Osteoblast (primary cell): ENCODE results near the gene RFTN1. TPM values are rescaled to one million over a fixed set of nuclear protein-coding genes. Genes with fewer than 3 reads are reported as not detected.

Experiments used
- DNase-seq: peaks from one replicate; pipeline ENCODE4 v3.0.0; 2011; ENCODE audit warnings: low spot score, mixed read lengths; ENCODE audit not compliant: insufficient read length; ENCODE audit errors: missing footprints
- H2AFZ ChIP-seq: 2 replicates; pipeline ENCODE4 v1.6.0; 2011; ENCODE audit warnings: mild to moderate bottlenecking, low read length
- H3K27ac ChIP-seq: 2 replicates; pipeline ENCODE4 v1.5.1; 2011; ENCODE audit warnings: mild to moderate bottlenecking, low read depth, low read length, moderate library complexity
- H3K27me3 ChIP-seq: 2 replicates; pipeline ENCODE4 v1.6.0; 2012; ENCODE audit warnings: mild to moderate bottlenecking, control low read depth, inconsistent platforms, low read length, moderate library complexity; ENCODE audit not compliant: insufficient read depth
- H3K36me3 ChIP-seq: 2 replicates; pipeline ENCODE4 v1.5.1; 2011; ENCODE audit warnings: mild to moderate bottlenecking, low read length, control low read depth, moderate library complexity; ENCODE audit not compliant: insufficient read depth
- H3K4me1 ChIP-seq: 2 replicates; pipeline ENCODE4 v1.5.1; 2011; ENCODE audit warnings: mild to moderate bottlenecking, low read length, control low read depth, moderate library complexity; ENCODE audit not compliant: insufficient read depth
- H3K4me2 ChIP-seq: 2 replicates; pipeline ENCODE4 v1.6.0; 2011; ENCODE audit warnings: mild to moderate bottlenecking, low read length; ENCODE audit not compliant: insufficient read depth
- H3K4me3 ChIP-seq: fragments of 200-600 bp; sonication (generic); 3 replicates; pipeline ENCODE4 v1.5.1; 2012; ENCODE audit warnings: mild to moderate bottlenecking, low read length, inconsistent platforms; ENCODE audit not compliant: insufficient read depth
- H3K79me2 ChIP-seq: 2 replicates; pipeline ENCODE4 v1.6.0; 2012; ENCODE audit warnings: mild to moderate bottlenecking, low read length, control low read depth, inconsistent platforms; ENCODE audit not compliant: insufficient read depth
- H3K9me3 ChIP-seq: 2 replicates; pipeline ENCODE4 v1.5.1; 2011; ENCODE audit warnings: low read depth, low read length, control low read depth
- H4K20me1 ChIP-seq: 2 replicates; pipeline ENCODE4 v1.6.0; 2012; ENCODE audit warnings: mild to moderate bottlenecking, low read length, control low read depth; ENCODE audit not compliant: insufficient read depth
- total RNA-seq: library from RNA; depleted of rRNA; stranded (reverse); fragments of >200 nt; gene quantifications from 2 replicates; pipeline ENCODE4 v1.2.3, GENCODE V29; 2012
- TF ChIP-seq, protein P1 (sequence below): IDR thresholded peaks from 2 replicates; pipeline ENCODE4 v1.5.1; 2011; ENCODE audit warnings: mild to moderate bottlenecking, low read depth, low read length, moderate library complexity; ENCODE audit errors: extremely low read depth

Gene RFTN1
- total RNA-seq, 1 donor, result 99.2 TPM

DNA sequence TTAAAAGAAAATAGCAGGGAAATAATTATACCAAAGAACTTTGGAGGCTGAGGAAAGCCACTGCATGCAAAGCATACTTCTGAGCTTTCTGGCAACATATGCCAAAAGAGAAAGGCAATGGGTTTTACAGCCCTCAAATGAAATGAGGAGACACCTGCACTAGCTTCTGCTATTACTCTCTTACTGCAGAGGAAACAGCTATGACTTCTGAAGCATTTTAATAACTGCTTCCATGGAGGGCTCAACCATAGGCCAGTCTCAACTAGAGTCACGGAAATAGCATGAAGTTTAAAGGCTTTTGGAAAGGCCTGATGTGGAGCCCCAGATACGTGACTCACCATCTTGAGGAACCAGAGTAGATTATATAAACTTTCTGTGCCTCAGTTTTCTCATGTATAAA, 133.7 kb downstream of the RFTN1 start:
- Histone ChIP-seq H3K4me3 (no peak overlapping the region), H3K4me1 (peaks cover 8% of the 10 kb centered on the region), H3K4me2 (no peak overlapping the region), H3K36me3 (peaks cover 25% of the 10 kb centered on the region), H3K9me3 (no peaks in the 10 kb centered on the region), H2AFZ (no peak overlapping the region), H3K79me2 (peaks cover 15% of the 10 kb centered on the region), H3K27ac (no peak overlapping the region), H4K20me1 (peaks cover 16% of the 10 kb centered on the region), H3K27me3 (no peaks in the 10 kb centered on the region)
- TF ChIP-seq, protein P1, sequence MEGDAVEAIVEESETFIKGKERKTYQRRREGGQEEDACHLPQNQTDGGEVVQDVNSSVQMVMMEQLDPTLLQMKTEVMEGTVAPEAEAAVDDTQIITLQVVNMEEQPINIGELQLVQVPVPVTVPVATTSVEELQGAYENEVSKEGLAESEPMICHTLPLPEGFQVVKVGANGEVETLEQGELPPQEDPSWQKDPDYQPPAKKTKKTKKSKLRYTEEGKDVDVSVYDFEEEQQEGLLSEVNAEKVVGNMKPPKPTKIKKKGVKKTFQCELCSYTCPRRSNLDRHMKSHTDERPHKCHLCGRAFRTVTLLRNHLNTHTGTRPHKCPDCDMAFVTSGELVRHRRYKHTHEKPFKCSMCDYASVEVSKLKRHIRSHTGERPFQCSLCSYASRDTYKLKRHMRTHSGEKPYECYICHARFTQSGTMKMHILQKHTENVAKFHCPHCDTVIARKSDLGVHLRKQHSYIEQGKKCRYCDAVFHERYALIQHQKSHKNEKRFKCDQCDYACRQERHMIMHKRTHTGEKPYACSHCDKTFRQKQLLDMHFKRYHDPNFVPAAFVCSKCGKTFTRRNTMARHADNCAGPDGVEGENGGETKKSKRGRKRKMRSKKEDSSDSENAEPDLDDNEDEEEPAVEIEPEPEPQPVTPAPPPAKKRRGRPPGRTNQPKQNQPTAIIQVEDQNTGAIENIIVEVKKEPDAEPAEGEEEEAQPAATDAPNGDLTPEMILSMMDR, result no peak
- DNase-seq, result no peak

DNA sequence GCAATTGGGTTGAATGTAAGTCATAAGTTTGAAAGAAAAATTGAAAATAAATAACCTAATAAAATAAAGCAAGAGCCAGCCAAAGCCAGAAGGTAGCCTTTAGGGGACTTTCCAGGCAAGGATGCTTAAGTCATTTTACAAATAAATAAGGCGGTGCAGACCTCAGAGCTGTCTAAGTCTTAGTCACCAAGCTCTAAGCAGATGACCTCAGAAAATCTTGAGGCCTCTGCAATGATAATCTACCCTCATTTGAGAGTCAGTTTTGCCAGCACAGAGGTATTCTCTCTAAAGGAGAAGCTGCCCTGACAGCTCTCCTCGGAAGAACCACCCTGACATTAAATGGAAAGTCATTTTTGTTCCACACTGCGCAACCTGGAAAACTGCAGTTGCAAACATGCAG, 134.6 kb downstream of the RFTN1 start:
- Histone ChIP-seq H3K4me3 (no peak overlapping the region), H3K4me1 (peaks cover 8% of the 10 kb centered on the region), H3K4me2 (no peak overlapping the region), H3K9me3 (no peaks in the 10 kb centered on the region), H3K79me2 (peaks cover 15% of the 10 kb centered on the region), H2AFZ (no peak overlapping the region), H3K36me3 (peaks cover 25% of the 10 kb centered on the region), H3K27me3 (no peaks in the 10 kb centered on the region), H4K20me1 (peaks cover 13% of the 10 kb centered on the region), H3K27ac (peak overlapping the region; percentile 53)
- TF ChIP-seq, protein P1, result no peak
- peak; percentile 72 for DNase-seq

DNA sequence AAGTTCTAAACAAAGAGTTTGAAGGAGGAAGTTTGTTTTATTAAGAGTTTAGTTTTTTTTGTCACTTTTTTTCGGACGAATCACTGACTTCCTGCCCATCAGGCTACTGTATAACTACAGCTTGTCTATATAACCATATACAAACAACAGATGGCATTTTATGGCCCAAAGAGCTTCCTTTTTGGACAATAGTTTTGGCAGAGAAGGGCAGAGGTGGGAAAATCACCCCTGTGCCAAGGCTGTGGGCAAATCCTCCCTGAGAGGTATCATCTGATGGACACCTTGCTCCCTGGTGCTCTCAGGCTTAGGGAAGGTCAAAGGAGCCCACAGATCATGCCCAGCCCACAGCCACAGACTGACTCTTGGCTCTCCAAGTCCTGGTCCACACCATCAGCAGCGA, 135.1 kb downstream of the RFTN1 start:
- TF ChIP-seq, protein P1, result no peak
- Histone ChIP-seq H3K79me2 (peaks cover 15% of the 10 kb centered on the region), H3K27ac (peak overlapping the region; percentile 53), H4K20me1 (peaks cover 18% of the 10 kb centered on the region), H3K4me3 (no peak overlapping the region), H3K27me3 (no peaks in the 10 kb centered on the region), H3K4me1 (peaks cover 8% of the 10 kb centered on the region), H3K36me3 (peaks cover 25% of the 10 kb centered on the region), H3K4me2 (no peak overlapping the region), H3K9me3 (no peaks in the 10 kb centered on the region), H2AFZ (no peak overlapping the region)
- no peak for DNase-seq

DNA sequence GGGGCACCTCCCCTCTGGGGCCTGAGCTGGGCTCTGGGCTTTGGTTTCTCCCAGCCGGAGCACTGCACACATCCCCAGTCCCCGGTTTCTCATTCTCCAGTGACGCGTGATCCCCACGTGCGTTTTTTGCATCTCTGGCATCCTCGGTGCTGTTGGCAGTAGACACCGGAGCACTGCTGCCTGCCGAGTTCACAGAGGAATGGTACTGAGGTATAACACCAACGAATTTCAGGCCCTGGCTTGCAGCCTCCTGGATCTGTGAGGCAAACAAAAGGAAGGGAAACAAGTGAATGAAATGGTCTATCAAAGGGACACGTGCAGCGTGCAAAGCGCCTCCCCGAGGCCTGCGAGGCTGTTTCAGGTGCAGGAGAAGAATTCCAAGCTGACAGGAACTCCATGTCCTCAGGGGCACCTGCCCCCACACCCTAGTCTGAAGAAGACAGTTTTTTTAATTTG, 135.6 kb downstream of the RFTN1 start:
- Histone ChIP-seq H3K4me3 (no peak overlapping the region), H2AFZ (no peak overlapping the region), H4K20me1 (peaks cover 17% of the 10 kb centered on the region), H3K4me1 (peaks cover 11% of the 10 kb centered on the region), H3K4me2 (no peak overlapping the region), H3K27ac (no peak overlapping the region), H3K36me3 (peaks cover 25% of the 10 kb centered on the region), H3K79me2 (peaks cover 12% of the 10 kb centered on the region), H3K27me3 (no peaks in the 10 kb centered on the region), H3K9me3 (no peaks in the 10 kb centered on the region)
- no peak for DNase-seq
- TF ChIP-seq, protein P1, result no peak
